Keratinocyte (primary cell): ENCODE results near the gene WBP1. TPM values are rescaled to one million over a fixed set of nuclear protein-coding genes. Genes with fewer than 3 reads are reported as not detected.

Experiments used
- DNase-seq: peaks from one replicate; pipeline ENCODE4 v3.0.0-alpha.2; 2011; ENCODE audit warnings: low read depth, missing footprints, low spot score
- FAIRE-seq: peaks from 2 replicates; lab custom pipeline; 2011; peaks lifted over from hg19 to GRCh38; lab: Jason Lieb, UNC
- H2AFZ ChIP-seq: 2 replicates; pipeline ENCODE4 v1.6.0; 2012; ENCODE audit warnings: low read length, control low read depth, inconsistent platforms; ENCODE audit not compliant: control insufficient read depth
- H3K27ac ChIP-seq: 2 replicates; pipeline ENCODE4 v1.5.1; 2011; ENCODE audit warnings: low read length; ENCODE audit not compliant: control insufficient read depth, insufficient read depth
- H3K27me3 ChIP-seq: 3 replicates; pipeline ENCODE4 v1.6.0; 2011; ENCODE audit warnings: low read length; ENCODE audit not compliant: control insufficient read depth, insufficient read depth; ENCODE audit errors: extremely low read depth
- H3K36me3 ChIP-seq, 2 experiments: 2 replicates in 1 of 2; 3 replicates in 1 of 2; pipeline ENCODE4 v1.5.1; 2011; ENCODE audit warnings: low read length in 2 of 2, mild to moderate bottlenecking in 1 of 2; ENCODE audit not compliant: control insufficient read depth in 2 of 2, insufficient read depth in 2 of 2; ENCODE audit errors: extremely low read depth in 1 of 2
- H3K4me1 ChIP-seq: 3 replicates; pipeline ENCODE4 v1.5.1; 2011; ENCODE audit warnings: low read length; ENCODE audit not compliant: control insufficient read depth, insufficient read depth; ENCODE audit errors: extremely low read depth
- H3K4me2 ChIP-seq: 3 replicates; pipeline ENCODE4 v1.6.0; 2011; ENCODE audit warnings: low read depth, low read length; ENCODE audit not compliant: control insufficient read depth, insufficient read depth; ENCODE audit errors: extremely low read depth
- H3K4me3 ChIP-seq, 3 experiments: fragments of 200-600 bp in 1 of 3; sonication (generic) in 1 of 3; 2 replicates in 2 of 3; 3 replicates in 1 of 3; pipeline ENCODE4 v1.5.1; 2011 to 2016; ENCODE audit warnings: low read length in 3 of 3, mild to moderate bottlenecking in 3 of 3, control low read depth in 2 of 3, inconsistent platforms in 1 of 3, low read depth in 1 of 3, mixed read lengths in 1 of 3, mixed run types in 1 of 3, moderate library complexity in 1 of 3; ENCODE audit not compliant: control insufficient read depth in 2 of 3, insufficient read depth in 2 of 3; ENCODE audit errors: extremely low read depth in 1 of 3
- H3K79me2 ChIP-seq: 2 replicates; pipeline ENCODE4 v1.6.0; 2012; ENCODE audit warnings: low read length; ENCODE audit not compliant: control insufficient read depth, insufficient read depth
- H3K9ac ChIP-seq: 3 replicates; pipeline ENCODE4 v1.6.0; 2011; ENCODE audit warnings: low read length; ENCODE audit not compliant: control insufficient read depth, insufficient read depth; ENCODE audit errors: extremely low read depth
- H3K9me1 ChIP-seq: 3 replicates; pipeline ENCODE4 v1.6.0; 2011; ENCODE audit warnings: low read length; ENCODE audit not compliant: control insufficient read depth, insufficient read depth; ENCODE audit errors: extremely low read depth
- H3K9me3 ChIP-seq: 2 replicates; pipeline ENCODE4 v1.5.1; 2012; ENCODE audit warnings: low read depth, low read length; ENCODE audit not compliant: control insufficient read depth
- H4K20me1 ChIP-seq: 3 replicates; pipeline ENCODE4 v1.6.0; 2011; ENCODE audit warnings: low read length; ENCODE audit not compliant: control insufficient read depth, insufficient read depth; ENCODE audit errors: extremely low read depth
- EZH2 ChIP-seq: IDR thresholded peaks from one replicate; pipeline ENCODE4 v1.6.1; 2012; ENCODE audit warnings: inconsistent platforms, mild to moderate bottlenecking, low read length, moderate library complexity
- dilution Hi-C: fragments of 300-500 bp; cut with MboI; formaldehyde crosslinking; loops from one replicate; pipeline ENCODE4 v1.7.0; 2020; ENCODE audit warnings: low sequenced_read_pairs; ENCODE audit not compliant: extremely low pct_ligation_motif_present
- polyA plus RNA-seq, 5 experiments: library from polyadenylated mRNA; depleted of rRNA in 3 of 5; stranded (reverse) in 3 of 5; stranded (forward) in 1 of 5; unstranded in 1 of 5; fragments of >200 nt; gene quantifications; 1 replicate in 1 of 5; 2 replicates in 3 of 5; 3 replicates in 1 of 5; pipeline versions ENCODE4 v1.2.1 to v1.2.3, GENCODE V29; 2011 to 2012; ENCODE audit warnings: missing spikeins in 2 of 5, low read depth in 1 of 5, low replicate concordance in 1 of 5
- TF ChIP-seq, protein P1 (sequence below), 3 experiments: IDR thresholded peaks in 1 of 3; conservative IDR thresholded peaks in 1 of 3; optimal IDR thresholded peaks in 1 of 3; 2 replicates in 2 of 3; 3 replicates in 1 of 3; pipeline versions ENCODE3 to v1.5.1; 2011; ENCODE audit warnings: low read length in 3 of 3, mild to moderate bottlenecking in 3 of 3, moderate library complexity in 2 of 3, control low read depth in 1 of 3, inconsistent platforms in 1 of 3; ENCODE audit not compliant: insufficient read depth in 2 of 3; ENCODE audit errors: extremely low read depth in 1 of 3

The WBP1 gene
- polyA plus RNA-seq, 1 donor (not counting 4 experiments of a cell fraction or from before 2014, with no cell fraction given), result 75.5 TPM

DNA sequence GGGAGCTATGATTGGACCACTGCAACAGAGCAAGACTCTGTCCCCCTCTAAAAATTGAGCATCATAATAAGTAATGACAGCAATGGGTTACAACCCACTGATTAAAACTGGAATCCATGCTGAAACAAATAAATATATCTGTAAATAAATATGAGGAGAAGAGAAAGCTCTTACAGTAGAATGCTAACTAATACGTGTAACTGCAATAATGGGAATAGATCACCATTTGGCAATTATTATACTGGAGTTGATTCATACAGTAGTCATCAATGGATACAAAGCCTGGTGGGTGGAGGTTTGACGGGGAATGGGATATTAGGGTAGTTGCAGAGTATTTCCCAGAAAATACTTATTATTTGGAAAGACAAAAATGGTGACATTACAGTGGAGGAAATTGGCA, 9.5 kb upstream of the WBP1 start:
- no peaks in the 10 kb centered on the region for H3K79me2 ChIP-seq
- H3K36me3 ChIP-seq, result no peaks in the 10 kb centered on the region
- DNase-seq, result no peak
- dilution Hi-C loops, result no loop called here
- H3K27ac ChIP-seq, result no peak overlapping the region
- no peaks in the 10 kb centered on the region for H3K27me3 ChIP-seq
- H2AFZ ChIP-seq, result no peak overlapping the region
- peaks cover 3% of the 10 kb centered on the region for H3K4me1 ChIP-seq
- H3K9me1 ChIP-seq, result no peaks in the 10 kb centered on the region
- no peaks in the 10 kb centered on the region for H4K20me1 ChIP-seq
- no peaks in the 10 kb centered on the region for H3K9me3 ChIP-seq
- no peak for FAIRE-seq
- H3K9ac ChIP-seq, result no peak overlapping the region
- no peak overlapping the region for H3K4me2 ChIP-seq
- TF ChIP-seq, protein P1, sequence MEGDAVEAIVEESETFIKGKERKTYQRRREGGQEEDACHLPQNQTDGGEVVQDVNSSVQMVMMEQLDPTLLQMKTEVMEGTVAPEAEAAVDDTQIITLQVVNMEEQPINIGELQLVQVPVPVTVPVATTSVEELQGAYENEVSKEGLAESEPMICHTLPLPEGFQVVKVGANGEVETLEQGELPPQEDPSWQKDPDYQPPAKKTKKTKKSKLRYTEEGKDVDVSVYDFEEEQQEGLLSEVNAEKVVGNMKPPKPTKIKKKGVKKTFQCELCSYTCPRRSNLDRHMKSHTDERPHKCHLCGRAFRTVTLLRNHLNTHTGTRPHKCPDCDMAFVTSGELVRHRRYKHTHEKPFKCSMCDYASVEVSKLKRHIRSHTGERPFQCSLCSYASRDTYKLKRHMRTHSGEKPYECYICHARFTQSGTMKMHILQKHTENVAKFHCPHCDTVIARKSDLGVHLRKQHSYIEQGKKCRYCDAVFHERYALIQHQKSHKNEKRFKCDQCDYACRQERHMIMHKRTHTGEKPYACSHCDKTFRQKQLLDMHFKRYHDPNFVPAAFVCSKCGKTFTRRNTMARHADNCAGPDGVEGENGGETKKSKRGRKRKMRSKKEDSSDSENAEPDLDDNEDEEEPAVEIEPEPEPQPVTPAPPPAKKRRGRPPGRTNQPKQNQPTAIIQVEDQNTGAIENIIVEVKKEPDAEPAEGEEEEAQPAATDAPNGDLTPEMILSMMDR (optimal IDR thresholded peaks at IDR 0.05 in 1 of 3, IDR thresholded peaks at IDR 0.05 in 1 of 3, conservative IDR thresholded peaks at IDR 0.05 in 1 of 3; ENCODE audit: extremely low read depth in 1 of 3, insufficient read depth in 2 of 3, low read length in 3 of 3), result no peak
- TF ChIP-seq EZH2, result no peak
- no peak overlapping the region for H3K4me3 ChIP-seq

DNA sequence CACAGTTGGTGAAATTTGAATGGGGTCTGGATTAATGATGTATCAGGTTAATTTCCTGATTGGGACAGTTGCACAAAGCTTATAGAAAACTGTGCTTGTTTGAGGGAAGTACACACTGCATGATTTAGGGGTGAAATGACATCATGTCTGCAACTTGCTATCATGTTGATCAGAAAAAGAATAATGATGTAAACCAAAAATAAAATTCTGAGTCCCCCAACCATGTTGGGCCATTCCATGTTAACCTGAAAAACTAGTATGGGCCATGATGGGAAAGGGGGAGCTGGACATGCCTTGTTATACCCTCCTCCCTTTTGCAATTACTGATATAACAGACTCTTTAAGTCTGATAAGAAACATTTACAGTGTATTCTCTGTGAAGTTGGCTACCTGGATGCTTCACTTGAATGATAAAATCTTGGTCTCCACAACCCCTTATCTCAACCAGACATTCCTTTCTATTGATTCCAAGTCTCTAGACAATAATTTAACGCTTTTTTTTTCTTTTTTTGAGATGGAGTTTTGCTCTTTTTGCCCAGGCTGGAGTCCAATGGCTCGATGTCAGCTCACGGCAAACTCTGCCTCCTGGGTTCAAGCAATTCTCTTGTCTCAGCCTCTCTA, 7.6 kb upstream of the WBP1 start:
- peaks cover 7% of the 10 kb centered on the region for H3K79me2 ChIP-seq
- no peak overlapping the region for H3K4me2 ChIP-seq
- no peak for TF ChIP-seq EZH2
- H2AFZ ChIP-seq, result no peak overlapping the region
- no peaks in the 10 kb centered on the region for H3K36me3 ChIP-seq
- no peak for FAIRE-seq
- H3K9me1 ChIP-seq, result no peaks in the 10 kb centered on the region
- dilution Hi-C loops, result no loop called here
- H3K27ac ChIP-seq, result no peak overlapping the region
- H3K9me3 ChIP-seq, result no peaks in the 10 kb centered on the region
- peaks cover 9% of the 10 kb centered on the region for H3K4me1 ChIP-seq
- H3K4me3 ChIP-seq, result no peak overlapping the region
- H4K20me1 ChIP-seq, result no peaks in the 10 kb centered on the region
- H3K9ac ChIP-seq, result no peak overlapping the region
- no peak for DNase-seq
- H3K27me3 ChIP-seq, result no peaks in the 10 kb centered on the region
